GM12878 (cell line): ENCODE results near the gene GGT7.

Source experiments
- CREM ChIP-seq: IDR thresholded peaks from 2 replicates; pipeline ENCODE4 v1.6.1; 2014; ENCODE audit warnings: antibody characterized with exemption, low read depth
- CTCF ChIP-seq, 3 experiments: IDR thresholded peaks in 2 of 3; conservative IDR thresholded peaks in 1 of 3; 2 replicates each; pipeline ENCODE4 v1.5.1; 2011; ENCODE audit warnings: low read depth in 3 of 3, low read length in 3 of 3, mild to moderate bottlenecking in 3 of 3, control low read depth in 2 of 3, moderate library complexity in 2 of 3, inconsistent platforms in 1 of 3, mixed read lengths in 1 of 3; ENCODE audit not compliant: control insufficient read depth in 2 of 3, insufficient read depth in 1 of 3; ENCODE audit errors: extremely low read depth in 1 of 3
- GABPA ChIP-seq: IDR thresholded peaks from 2 replicates; pipeline ENCODE4 v1.6.1; 2014; ENCODE audit warnings: antibody characterized with exemption, low read depth, mild to moderate bottlenecking, inconsistent platforms
- NFYB ChIP-seq: IDR thresholded peaks from 2 replicates; pipeline ENCODE4 v1.6.1; 2011; ENCODE audit warnings: low read depth, mild to moderate bottlenecking, low read length, improper control_type of control experiment, moderate library complexity; ENCODE audit not compliant: insufficient read depth
- PKNOX1 ChIP-seq: fragments of 450-650 bp; IDR thresholded peaks from 2 replicates; pipeline ENCODE4 v1.6.1; 2016; ENCODE audit warnings: mild to moderate bottlenecking
- SPI1 ChIP-seq: IDR thresholded peaks from 2 replicates; pipeline ENCODE4 v1.6.1; 2011; ENCODE audit warnings: low read depth, mild to moderate bottlenecking, low read length, moderate library complexity, borderline replicate concordance; ENCODE audit not compliant: insufficient read depth

- no peak for TF ChIP-seq PKNOX1
- no peak for TF ChIP-seq CTCF (IDR thresholded peaks at IDR 0.05 in 2 of 3, conservative IDR thresholded peaks at IDR 0.05 in 1 of 3; ENCODE audit: control insufficient read depth in 2 of 3, extremely low read depth in 1 of 3, insufficient read depth in 1 of 3, low read depth in 3 of 3, low read length in 3 of 3)
- no peak for TF ChIP-seq GABPA
- no peak for TF ChIP-seq NFYB
- no peak for TF ChIP-seq CREM
- TF ChIP-seq SPI1, result no peak
Observed at GRCh38 chr20:34859826-34860545, 12.7 kb downstream of the GGT7 start.
